ENCODE data around the gene GLTP. TPM values are rescaled to one million over a fixed set of nuclear protein-coding genes. Genes with fewer than 3 reads are reported as not detected.
"Not testable (repeated sequence)": the region's sequence is repeated elsewhere in the genome, so short reads cannot be mapped to it uniquely, and the experiment has no call there.

The GLTP gene
- total and polyA plus RNA-seq, 2 experiments from 2014 or later = 92.8 to 96.5 TPM

- no peak overlapping the region for H3K9ac ChIP-seq
- H3K4me3 ChIP-seq = no peak overlapping the region
- no peaks in the 10 kb centered on the region for H4K20me1 ChIP-seq (ENCODE audit: insufficient read depth)
- H3K79me2 ChIP-seq (ENCODE audit: insufficient read depth) = no peaks in the 10 kb centered on the region
- H3K9me2 ChIP-seq (ENCODE audit: insufficient read depth) = no peaks in the 10 kb centered on the region
- TF ChIP-seq EZH2 (IDR thresholded peaks at IDR 0.05; ENCODE audit: insufficient read depth, poor library complexity, severe bottlenecking) (no peak), EZH2phosphoT487 (IDR thresholded peaks at IDR 0.05; ENCODE audit: insufficient read depth, low read depth) (no peak)
- in situ Hi-C loops (cut with MboI) = no loop called here
- WGBS, 2 experiments (ENCODE audit: low coverage in 1 of 2, low lambda C conversion rate in 2 of 2, missing lambda C conversion rate in 2 of 2) = 100% methylated on average over 1 of the region's 1 CpG
- no peaks in the 10 kb centered on the region for H3K9me3 ChIP-seq (ENCODE audit: low read depth)
- H3K4me1 ChIP-seq (ENCODE audit: insufficient read depth) = peaks cover 31% of the 10 kb centered on the region
- no peak overlapping the region for H3K27ac ChIP-seq
- H3K27me3 ChIP-seq (replicated peaks; ENCODE audit: insufficient read depth) = no peaks in the 10 kb centered on the region
- H3K4me2 ChIP-seq (ENCODE audit: unreplicated experiment) = no peak overlapping the region
- peaks cover 32% of the 10 kb centered on the region for H3F3A ChIP-seq (ENCODE audit: insufficient read depth)
- H3K36me3 ChIP-seq (ENCODE audit: low read depth) = no peaks in the 10 kb centered on the region
- no peak overlapping the region for H2AFZ ChIP-seq
- no peak for DNase-seq
Measured at GRCh38 chr12:109892165-109892715, 11.9 kb upstream of the GLTP start.

GRCh38 chr12:109891731-109892130 is 11.4 kb upstream of the GLTP start:
- H3K4me1 ChIP-seq (ENCODE audit: insufficient read depth) = peaks cover 31% of the 10 kb centered on the region
- H3K79me2 ChIP-seq (ENCODE audit: insufficient read depth); H3K4me2 ChIP-seq (ENCODE audit: unreplicated experiment); H3K9ac ChIP-seq; H3K4me3 ChIP-seq; H3K27ac ChIP-seq; DNase-seq; H3K9me3 ChIP-seq (ENCODE audit: low read depth); H3K36me3 ChIP-seq (ENCODE audit: low read depth); H3K27me3 ChIP-seq (replicated peaks; ENCODE audit: insufficient read depth); H2AFZ ChIP-seq; H3K9me2 ChIP-seq (ENCODE audit: insufficient read depth); H4K20me1 ChIP-seq (ENCODE audit: insufficient read depth); in situ Hi-C loops (cut with MboI): not testable (repeated sequence)
- WGBS, 2 experiments (ENCODE audit: low coverage in 1 of 2, low lambda C conversion rate in 2 of 2, missing lambda C conversion rate in 2 of 2) = 93 to 99% methylated on average over 7 of the region's 7 CpGs
- peaks cover 32% of the 10 kb centered on the region for H3F3A ChIP-seq (ENCODE audit: insufficient read depth)

GRCh38 chr12:109890620-109891170 is 10.4 kb upstream of the GLTP start:
- WGBS, 2 experiments (ENCODE audit: low coverage in 1 of 2, low lambda C conversion rate in 2 of 2, missing lambda C conversion rate in 2 of 2) = 77 to 80% methylated on average over 13 of the region's 13 CpGs
- H4K20me1 ChIP-seq (ENCODE audit: insufficient read depth) = no peaks in the 10 kb centered on the region
- no peak overlapping the region; the same call in 1 of the 2 replicates for H2AFZ ChIP-seq
- H3K79me2 ChIP-seq (ENCODE audit: insufficient read depth) = no peaks in the 10 kb centered on the region
- in situ Hi-C loops (cut with MboI) = no loop called here
- peaks cover 31% of the 10 kb centered on the region for H3K4me1 ChIP-seq (ENCODE audit: insufficient read depth)
- no peaks in the 10 kb centered on the region for H3K27me3 ChIP-seq (replicated peaks; ENCODE audit: insufficient read depth)
- peaks cover 32% of the 10 kb centered on the region for H3F3A ChIP-seq (ENCODE audit: insufficient read depth)
- H3K27ac ChIP-seq = no peak overlapping the region
- no peak overlapping the region for H3K4me3 ChIP-seq
- H3K4me2 ChIP-seq (ENCODE audit: unreplicated experiment) = no peak overlapping the region
- H3K9me2 ChIP-seq (ENCODE audit: insufficient read depth) = no peaks in the 10 kb centered on the region
- no peaks in the 10 kb centered on the region for H3K9me3 ChIP-seq (ENCODE audit: low read depth)
- DNase-seq = no peak
- H3K36me3 ChIP-seq (ENCODE audit: low read depth) = no peaks in the 10 kb centered on the region
- H3K9ac ChIP-seq = no peak overlapping the region
- no peak for TF ChIP-seq EZH2 (IDR thresholded peaks at IDR 0.05; ENCODE audit: insufficient read depth, poor library complexity, severe bottlenecking)
- no peak for TF ChIP-seq EZH2phosphoT487 (IDR thresholded peaks at IDR 0.05; ENCODE audit: insufficient read depth, low read depth)

GRCh38 chr12:109888179-109889020 is 8.1 kb upstream of the GLTP start:
- Histone ChIP-seq H3K4me2 (ENCODE audit: unreplicated experiment) (peak overlapping the region; percentile 75), H3K4me1 (ENCODE audit: insufficient read depth) (peaks cover 31% of the 10 kb centered on the region), H3K79me2 (ENCODE audit: insufficient read depth) (no peaks in the 10 kb centered on the region), H3F3A (ENCODE audit: insufficient read depth) (peaks cover 32% of the 10 kb centered on the region), H4K20me1 (ENCODE audit: insufficient read depth) (no peaks in the 10 kb centered on the region), H3K36me3 (ENCODE audit: low read depth) (no peaks in the 10 kb centered on the region), H3K9me3 (ENCODE audit: low read depth) (no peaks in the 10 kb centered on the region), H3K9me2 (ENCODE audit: insufficient read depth) (no peaks in the 10 kb centered on the region), H2AFZ (peak overlapping the region; percentile 28), H3K27me3 (replicated peaks; ENCODE audit: insufficient read depth) (no peaks in the 10 kb centered on the region), H3K9ac (peak overlapping the region; percentile 72), H3K27ac (peak overlapping the region; percentile 94), H3K4me3 (peak overlapping the region; percentile 24)
- DNase-seq = peak; percentile 98
- in situ Hi-C loops (cut with MboI) = no loop called here
- TF ChIP-seq EZH2phosphoT487 (IDR thresholded peaks at IDR 0.05; ENCODE audit: insufficient read depth, low read depth) = peak; percentile 93
- no peak for TF ChIP-seq EZH2 (IDR thresholded peaks at IDR 0.05; ENCODE audit: insufficient read depth, poor library complexity, severe bottlenecking)
- 6 to 10% methylated on average over 12 of the region's 12 CpGs for WGBS, 2 experiments (ENCODE audit: low coverage in 1 of 2, low lambda C conversion rate in 2 of 2, missing lambda C conversion rate in 2 of 2)
